Liver (tissue), 3 donors: Measurements from ENCODE around the gene ZNF57.

Experiments used
- CTCF ChIP-seq: fragments of 150-350 bp; IDR thresholded peaks from 2 replicates; pipeline ENCODE4 v1.5.1; 2017; ENCODE audit warnings: improper control_type of control experiment, low read depth, low read length; ENCODE audit not compliant: missing input control
- GABPA ChIP-seq, 2 donors: IDR thresholded peaks in 1 of 2; conservative IDR thresholded peaks in 1 of 2; 2 replicates each; pipeline ENCODE4 v1.6.1; 2016; ENCODE audit warnings: antibody characterized with exemption in 2 of 2, mild to moderate bottlenecking in 1 of 2, moderate library complexity in 1 of 2
- HNF4G ChIP-seq: IDR thresholded peaks from 2 replicates; pipeline ENCODE4 v1.6.1; 2016; ENCODE audit warnings: antibody characterized with exemption
- JUND ChIP-seq, 2 donors: IDR thresholded peaks; 2 replicates each; pipeline ENCODE4 v1.6.1; 2016; ENCODE audit warnings: antibody characterized with exemption in 2 of 2
- MAX ChIP-seq: IDR thresholded peaks from 2 replicates; pipeline ENCODE4 v1.6.1; 2016; ENCODE audit warnings: antibody characterized with exemption
- RAD21 ChIP-seq, 2 donors: IDR thresholded peaks; 2 replicates each; pipeline ENCODE4 v1.6.1; 2016; ENCODE audit warnings: antibody characterized with exemption in 2 of 2, mild to moderate bottlenecking in 2 of 2
- REST ChIP-seq: IDR thresholded peaks from 2 replicates; pipeline ENCODE4 v1.6.1; 2016; ENCODE audit warnings: antibody characterized with exemption, mild to moderate bottlenecking
- RXRA ChIP-seq, 2 donors: IDR thresholded peaks; 2 replicates each; pipeline ENCODE4 v1.6.1; 2017 to 2018; ENCODE audit warnings: antibody characterized with exemption in 2 of 2, mild to moderate bottlenecking in 1 of 2
- SP1 ChIP-seq: IDR thresholded peaks from 2 replicates; pipeline ENCODE4 v1.6.1; 2018; ENCODE audit warnings: antibody characterized with exemption, mild to moderate bottlenecking
- TAF1 ChIP-seq: conservative IDR thresholded peaks from 2 replicates; pipeline ENCODE4 v1.6.1; 2016; ENCODE audit warnings: antibody characterized with exemption, mild to moderate bottlenecking
- YY1 ChIP-seq: IDR thresholded peaks from 2 replicates; pipeline ENCODE4 v1.6.1; 2016; ENCODE audit warnings: antibody characterized with exemption, mild to moderate bottlenecking
- donor health status: healthy.
- donor health status: healthy.

- no peak for TF ChIP-seq CTCF
- no peak for TF ChIP-seq REST
- no peak for TF ChIP-seq GABPA (IDR thresholded peaks at IDR 0.05 in 1 of 2, conservative IDR thresholded peaks at IDR 0.05 in 1 of 2)
- no peak for TF ChIP-seq JUND (IDR thresholded peaks at IDR 0.05)
- TF ChIP-seq RAD21 (IDR thresholded peaks at IDR 0.05): no peak
- no peak for TF ChIP-seq SP1
- TF ChIP-seq TAF1: no peak
- no peak for TF ChIP-seq YY1
- no peak for TF ChIP-seq HNF4G
- TF ChIP-seq MAX: no peak
- no peak for TF ChIP-seq RXRA (IDR thresholded peaks at IDR 0.05)
These were observed 44.2 kb upstream of the ZNF57 start for GRCh38 chr19:2856457-2857050.
